K562 (cell line): ENCODE results near the gene PARS2. TPM values are rescaled to one million over a fixed set of nuclear protein-coding genes. Genes with fewer than 3 reads are reported as not detected.

Source experiments
- ATF1 ChIP-seq, 2 experiments: fragments of 450-650 bp in 1 of 2; IDR thresholded peaks; 2 replicates each; pipeline ENCODE4 v1.6.1; 2016; ENCODE audit warnings: missing compliant biosample characterization in 1 of 2, missing genetic modification characterization in 1 of 2
- CBX2 ChIP-seq: fragments of 200-600 bp; sonication (generic); IDR thresholded peaks from one replicate; pipeline ENCODE4 v1.6.1; 2012; ENCODE audit warnings: mild to moderate bottlenecking, low read length, inconsistent platforms; ENCODE audit not compliant: insufficient read depth, poor library complexity, severe bottlenecking
- CTBP1 ChIP-seq: fragments of 450-650 bp; IDR thresholded peaks from 2 replicates; pipeline ENCODE4 v1.6.1; 2016; ENCODE audit warnings: borderline replicate concordance
- MBD2 ChIP-seq: sonication (generic); IDR thresholded peaks from 2 replicates; pipeline ENCODE4 v1.6.1; 2016; ENCODE audit warnings: low read depth, borderline replicate concordance
- MXI1 ChIP-seq: IDR thresholded peaks from 2 replicates; pipeline ENCODE4 v1.6.1; 2011; ENCODE audit warnings: low read depth, mild to moderate bottlenecking, improper control_type of control experiment, low read length
- NFYB ChIP-seq: IDR thresholded peaks from 2 replicates; pipeline ENCODE4 v1.6.1; 2011; ENCODE audit warnings: mild to moderate bottlenecking, moderate library complexity; ENCODE audit not compliant: insufficient read length; ENCODE audit errors: extremely low read depth
- RFX5 ChIP-seq: IDR thresholded peaks from 2 replicates; pipeline ENCODE4 v1.6.1; 2011; ENCODE audit warnings: low read depth, mild to moderate bottlenecking, improper control_type of control experiment, low read length
- SAP30 ChIP-seq: fragments of 200-600 bp; sonication (generic); IDR thresholded peaks from 2 replicates; pipeline ENCODE4 v1.6.1; 2012; ENCODE audit warnings: borderline replicate concordance, low read depth, mild to moderate bottlenecking, moderate library complexity, low read length, control low read depth, inconsistent platforms; ENCODE audit not compliant: insufficient read depth, poor library complexity, severe bottlenecking
- TCF3 ChIP-seq: sonication (generic); formaldehyde crosslinking; IDR thresholded peaks from 2 replicates; pipeline ENCODE4 v1.4.0; 2020; ENCODE audit warnings: mild to moderate bottlenecking, missing genetic modification reagents
- TEAD1 ChIP-seq, 2 experiments: fragments of 450-650 bp in 1 of 2; sonication (generic) in 1 of 2; formaldehyde crosslinking; IDR thresholded peaks; 2 replicates each; pipeline versions ENCODE4 v1.4.0 to v1.8.0; 2020 to 2022; ENCODE audit warnings: mild to moderate bottlenecking in 2 of 2, missing genetic modification reagents in 1 of 2
- ZFP30 ChIP-seq: fragments of 250-450 bp; sonication (Bioruptor Pico); IDR thresholded peaks from 2 replicates; pipeline ENCODE4 v1.8.0; 2022; ENCODE audit warnings: moderate library complexity, mild to moderate bottlenecking, inconsistent platforms, borderline replicate concordance
- ZNF431 ChIP-seq: sonication (generic); formaldehyde crosslinking; IDR thresholded peaks from 2 replicates; pipeline ENCODE4 v1.8.0; 2022; ENCODE audit warnings: mild to moderate bottlenecking, missing genetic modification reagents
- ZNF668 ChIP-seq: fragments of 250-450 bp; sonication (Bioruptor Pico); IDR thresholded peaks from 2 replicates; pipeline ENCODE4 v1.8.0; 2022; ENCODE audit warnings: mild to moderate bottlenecking, inconsistent platforms
- polyA plus RNA-seq, 8 experiments: library from polyadenylated mRNA; depleted of rRNA in 4 of 8; stranded (reverse) in 5 of 8; unstranded in 3 of 8; fragments of >200 nt; fragmentation: Nextera tagmentation in 2 of 8; fragmentation: Illumina TruSeq in 1 of 8; extraction: Ambion mirVana in 2 of 8; extraction: Trizol in 1 of 8; gene quantifications; 2 replicates each; pipeline versions ENCODE4 v1.2.1 to v1.2.3, GENCODE V29; 2011 to 2014; ENCODE audit warnings: inconsistent platforms in 1 of 8, missing spikeins in 1 of 8
- total RNA-seq, 7 experiments: library from RNA; depleted of rRNA in 6 of 7; stranded (reverse); fragments of >200 nt in 6 of 7; fragmentation: Illumina TruSeq in 2 of 7; extraction: Trizol in 2 of 7; gene quantifications; 2 replicates each; pipeline versions ENCODE4 v1.2.1 to v1.2.3, GENCODE V29; 2011 to 2021; ENCODE audit warnings: low replicate concordance in 1 of 7
- TF ChIP-seq, protein P1 (sequence below): fragments of 450-650 bp; IDR thresholded peaks from 2 replicates; pipeline ENCODE4 v1.6.1; 2016; ENCODE audit warnings: low read depth
- TF ChIP-seq, protein P2 (sequence below), 2 experiments: fragments of 450-650 bp in 1 of 2; sonication (generic) in 1 of 2; formaldehyde crosslinking in 1 of 2; IDR thresholded peaks in 1 of 2; conservative IDR thresholded peaks in 1 of 2; 2 replicates each; pipeline versions ENCODE4 v1.6.1 to v1.8.1; 2016 to 2023; ENCODE audit warnings: mild to moderate bottlenecking in 2 of 2, moderate library complexity in 2 of 2, inconsistent platforms in 1 of 2, missing genetic modification reagents in 1 of 2
- TF ChIP-seq, protein P3 (sequence below): sonication (generic); formaldehyde crosslinking; IDR thresholded peaks from 2 replicates; pipeline ENCODE4 v1.8.1; 2022; ENCODE audit warnings: missing genetic modification reagents

The PARS2 gene
- total and polyA plus RNA-seq, 9 of the 15 experiments (the other 6 are each of a cell fraction or from before 2014, with no cell fraction given) = 6.3 to 12.4 (median 7.9) TPM

DNA sequence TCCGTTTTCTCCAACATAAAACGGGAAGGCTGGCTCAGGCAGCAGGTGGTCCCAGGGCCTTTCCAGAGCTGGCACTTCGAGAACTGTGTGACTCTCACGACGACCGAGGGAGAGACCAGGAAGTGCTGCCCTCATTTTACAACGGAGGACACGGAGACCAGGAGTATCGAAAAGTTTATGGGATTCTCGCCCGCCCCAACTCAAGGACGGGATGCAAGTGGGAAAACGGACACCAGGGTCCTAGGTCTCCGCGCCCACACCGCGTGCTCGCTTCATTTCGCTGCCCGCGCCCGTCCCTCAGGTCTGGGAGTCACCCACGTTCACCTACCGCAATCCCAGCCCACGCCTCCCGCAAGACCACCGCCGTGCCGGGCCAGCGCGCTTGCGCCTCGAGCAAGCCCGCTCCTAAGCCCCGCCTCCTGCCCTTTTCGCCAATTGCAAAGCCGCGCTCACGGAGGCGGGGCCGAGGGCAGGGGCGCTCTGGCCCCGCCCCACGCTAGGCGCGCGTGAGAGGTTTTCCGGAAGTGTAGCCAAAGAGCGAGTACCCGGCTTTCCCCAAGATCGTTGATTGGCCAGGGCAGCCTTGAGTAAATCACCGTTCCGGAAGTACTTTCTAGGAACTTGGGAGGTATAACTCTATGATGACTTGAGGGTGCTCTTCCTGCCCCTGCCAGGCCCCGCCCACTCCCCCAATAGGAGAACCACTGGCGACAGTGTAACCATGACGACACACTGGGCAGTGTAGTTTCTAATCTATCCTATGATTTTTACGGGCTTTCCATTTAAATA lies at the start of gene PARS2 (continued):
- TF ChIP-seq, protein P1, sequence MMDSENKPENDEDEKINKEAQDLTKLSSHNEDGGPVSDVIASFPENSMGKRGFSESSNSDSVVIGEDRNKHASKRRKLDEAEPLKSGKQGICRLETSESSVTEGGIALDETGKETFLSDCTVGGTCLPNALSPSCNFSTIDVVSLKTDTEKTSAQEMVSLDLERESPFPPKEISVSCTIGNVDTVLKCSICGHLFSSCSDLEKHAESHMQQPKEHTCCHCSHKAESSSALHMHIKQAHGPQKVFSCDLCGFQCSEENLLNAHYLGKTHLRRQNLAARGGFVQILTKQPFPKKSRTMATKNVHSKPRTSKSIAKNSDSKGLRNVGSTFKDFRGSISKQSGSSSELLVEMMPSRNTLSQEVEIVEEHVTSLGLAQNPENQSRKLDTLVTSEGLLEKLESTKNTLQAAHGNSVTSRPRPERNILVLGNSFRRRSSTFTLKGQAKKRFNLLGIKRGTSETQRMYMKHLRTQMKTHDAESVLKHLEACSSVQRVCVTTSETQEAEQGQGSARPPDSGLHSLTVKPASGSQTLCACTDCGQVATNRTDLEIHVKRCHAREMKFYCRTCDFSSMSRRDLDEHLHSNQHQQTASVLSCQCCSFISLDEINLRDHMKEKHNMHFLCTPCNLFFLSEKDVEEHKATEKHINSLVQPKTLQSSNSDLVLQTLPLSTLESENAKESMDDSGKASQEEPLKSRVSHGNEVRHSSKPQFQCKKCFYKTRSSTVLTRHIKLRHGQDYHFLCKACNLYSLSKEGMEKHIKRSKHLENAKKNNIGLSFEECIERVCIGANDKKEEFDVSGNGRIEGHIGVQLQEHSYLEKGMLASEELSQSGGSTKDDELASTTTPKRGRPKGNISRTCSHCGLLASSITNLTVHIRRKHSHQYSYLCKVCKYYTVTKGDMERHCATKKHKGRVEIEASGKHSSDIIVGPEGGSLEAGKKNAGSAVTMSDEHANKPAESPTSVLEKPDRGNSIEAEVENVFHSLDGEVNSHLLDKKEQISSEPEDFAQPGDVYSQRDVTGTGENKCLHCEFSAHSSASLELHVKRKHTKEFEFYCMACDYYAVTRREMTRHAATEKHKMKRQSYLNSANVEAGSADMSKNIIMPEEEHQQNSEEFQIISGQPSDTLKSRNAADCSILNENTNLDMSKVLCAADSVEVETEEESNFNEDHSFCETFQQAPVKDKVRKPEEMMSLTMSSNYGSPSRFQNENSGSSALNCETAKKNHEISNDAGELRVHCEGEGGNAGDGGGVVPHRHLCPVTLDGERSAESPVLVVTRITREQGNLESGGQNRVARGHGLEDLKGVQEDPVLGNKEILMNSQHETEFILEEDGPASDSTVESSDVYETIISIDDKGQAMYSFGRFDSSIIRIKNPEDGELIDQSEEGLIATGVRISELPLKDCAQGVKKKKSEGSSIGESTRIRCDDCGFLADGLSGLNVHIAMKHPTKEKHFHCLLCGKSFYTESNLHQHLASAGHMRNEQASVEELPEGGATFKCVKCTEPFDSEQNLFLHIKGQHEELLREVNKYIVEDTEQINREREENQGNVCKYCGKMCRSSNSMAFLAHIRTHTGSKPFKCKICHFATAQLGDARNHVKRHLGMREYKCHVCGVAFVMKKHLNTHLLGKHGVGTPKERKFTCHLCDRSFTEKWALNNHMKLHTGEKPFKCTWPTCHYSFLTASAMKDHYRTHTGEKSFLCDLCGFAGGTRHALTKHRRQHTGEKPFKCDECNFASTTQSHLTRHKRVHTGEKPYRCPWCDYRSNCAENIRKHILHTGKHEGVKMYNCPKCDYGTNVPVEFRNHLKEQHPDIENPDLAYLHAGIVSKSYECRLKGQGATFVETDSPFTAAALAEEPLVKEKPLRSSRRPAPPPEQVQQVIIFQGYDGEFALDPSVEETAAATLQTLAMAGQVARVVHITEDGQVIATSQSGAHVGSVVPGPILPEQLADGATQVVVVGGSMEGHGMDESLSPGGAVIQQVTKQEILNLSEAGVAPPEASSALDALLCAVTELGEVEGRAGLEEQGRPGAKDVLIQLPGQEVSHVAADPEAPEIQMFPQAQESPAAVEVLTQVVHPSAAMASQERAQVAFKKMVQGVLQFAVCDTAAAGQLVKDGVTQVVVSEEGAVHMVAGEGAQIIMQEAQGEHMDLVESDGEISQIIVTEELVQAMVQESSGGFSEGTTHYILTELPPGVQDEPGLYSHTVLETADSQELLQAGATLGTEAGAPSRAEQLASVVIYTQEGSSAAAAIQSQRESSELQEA = no peak
- TF ChIP-seq SAP30 = peak; percentile 87
- no peak for TF ChIP-seq ZFP30 (CRISPR knock-in tag)
- TF ChIP-seq, protein P2, sequence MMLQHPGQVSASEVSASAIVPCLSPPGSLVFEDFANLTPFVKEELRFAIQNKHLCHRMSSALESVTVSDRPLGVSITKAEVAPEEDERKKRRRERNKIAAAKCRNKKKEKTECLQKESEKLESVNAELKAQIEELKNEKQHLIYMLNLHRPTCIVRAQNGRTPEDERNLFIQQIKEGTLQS (IDR thresholded peaks at IDR 0.05) = peak; percentile 68; the same call in 1 of the 2 replicates
- TF ChIP-seq, protein P2 (CRISPR knock-in tag; conservative IDR thresholded peaks at IDR 0.05) = no peak
- peak; percentile 74; the same call in 1 of the 2 replicates for TF ChIP-seq ZNF431
- TF ChIP-seq, protein P3, sequence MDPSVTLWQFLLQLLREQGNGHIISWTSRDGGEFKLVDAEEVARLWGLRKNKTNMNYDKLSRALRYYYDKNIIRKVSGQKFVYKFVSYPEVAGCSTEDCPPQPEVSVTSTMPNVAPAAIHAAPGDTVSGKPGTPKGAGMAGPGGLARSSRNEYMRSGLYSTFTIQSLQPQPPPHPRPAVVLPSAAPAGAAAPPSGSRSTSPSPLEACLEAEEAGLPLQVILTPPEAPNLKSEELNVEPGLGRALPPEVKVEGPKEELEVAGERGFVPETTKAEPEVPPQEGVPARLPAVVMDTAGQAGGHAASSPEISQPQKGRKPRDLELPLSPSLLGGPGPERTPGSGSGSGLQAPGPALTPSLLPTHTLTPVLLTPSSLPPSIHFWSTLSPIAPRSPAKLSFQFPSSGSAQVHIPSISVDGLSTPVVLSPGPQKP (CRISPR knock-in tag) = no peak
- 0 out of 2 replicates have a peak, but pooled peaks have one; percentile 20 for TF ChIP-seq RFX5
- peak; percentile 81 for TF ChIP-seq MBD2
- TF ChIP-seq TCF3 (CRISPR knock-in tag) = no peak
- TF ChIP-seq MXI1 = peak; percentile 92
- no peak for TF ChIP-seq CBX2
- peak; percentile 94 for TF ChIP-seq NFYB
- TF ChIP-seq ZNF668 (CRISPR knock-in tag) = no peak
- no peak for TF ChIP-seq ATF1 (CRISPR knock-in tag; IDR thresholded peaks at IDR 0.05)
- peak; percentile 94 for TF ChIP-seq ATF1 (tag; IDR thresholded peaks at IDR 0.05)
- peak in 1 of 2 experiments; percentile 34; a peak in 1 of 4 replicates for TF ChIP-seq TEAD1 (CRISPR knock-in tag; IDR thresholded peaks at IDR 0.05)
- peak; percentile 86 for TF ChIP-seq CTBP1
